Natural killer cell (primary cell): ENCODE measurements around the gene CDH6. TPM values are rescaled to one million over a fixed set of nuclear protein-coding genes. Genes with fewer than 3 reads are reported as not detected.

Experiments used
- ATAC-seq, 3 donors: fragments of 150-1000 bp in 2 of 3; fragments of 200-7000 bp in 1 of 3; cut with Tn5 transposase; 1 replicate in 1 of 3; 2 replicates in 2 of 3; pipeline ENCODE4 v1.10.0; 2021; ENCODE audit warnings: mild to moderate bottlenecking in 2 of 3, moderate library complexity in 2 of 3
- DNase-seq, 2 donors: peaks; one replicate each; pipeline versions ENCODE4 v3.0.0 to v3.0.0-alpha.2; 2013 to 2021; ENCODE audit warnings: mixed read lengths in 1 of 2
- H3K27ac ChIP-seq: one replicate; pipeline ENCODE4 v1.5.1; 2013; ENCODE audit warnings: mild to moderate bottlenecking, low read length
- H3K27me3 ChIP-seq: one replicate; pipeline ENCODE4 v1.6.1; 2013; ENCODE audit warnings: low read length; ENCODE audit not compliant: control insufficient read depth, insufficient read depth
- H3K36me3 ChIP-seq: one replicate; pipeline ENCODE4 v1.6.1; 2013; ENCODE audit warnings: low read length; ENCODE audit not compliant: control insufficient read depth, insufficient read depth
- H3K4me1 ChIP-seq: one replicate; pipeline ENCODE4 v1.6.1; 2013; ENCODE audit warnings: low read length; ENCODE audit not compliant: control insufficient read depth, insufficient read depth
- H3K4me3 ChIP-seq: one replicate; pipeline ENCODE4 v1.5.1; 2013; ENCODE audit warnings: low read length
- H3K9me3 ChIP-seq: one replicate; pipeline ENCODE4 v1.6.1; 2013; ENCODE audit warnings: low read length; ENCODE audit not compliant: control insufficient read depth, insufficient read depth
- H3K27ac Mint-ChIP-seq, 2 donors: one replicate each; pipeline ENCODE4 v1.8.0; 2022; ENCODE audit warnings: mild to moderate bottlenecking in 2 of 2, mixed read lengths in 2 of 2, moderate library complexity in 1 of 2
- H3K27me3 Mint-ChIP-seq, 2 donors: one replicate each; pipeline ENCODE4 v1.8.0; 2022; ENCODE audit warnings: low read depth in 2 of 2, mixed read lengths in 2 of 2
- H3K36me3 Mint-ChIP-seq: one replicate; pipeline ENCODE4 v1.8.0; 2022; ENCODE audit warnings: mixed read lengths
- H3K4me1 Mint-ChIP-seq, 2 donors: one replicate each; pipeline ENCODE4 v1.8.0; 2022; ENCODE audit warnings: mixed read lengths in 2 of 2
- H3K4me3 Mint-ChIP-seq: one replicate; pipeline ENCODE4 v1.8.0; 2022; ENCODE audit warnings: mild to moderate bottlenecking, moderate library complexity, mixed read lengths
- H3K9me3 Mint-ChIP-seq, 2 donors: one replicate each; pipeline ENCODE4 v1.8.0; 2022; ENCODE audit warnings: mixed read lengths in 2 of 2
- CTCF ChIP-seq: fragments of 200-600 bp; IDR thresholded peaks from one replicate; pipeline ENCODE4 v1.8.0; 2022; ENCODE audit warnings: antibody characterized with exemption
- WGBS: methylation state at CpG from one replicate; pipeline ENCODE4 v1.1.7; 2013; ENCODE audit warnings: missing lambda C conversion rate; ENCODE audit not compliant: insufficient coverage; 5-methylcytosine and 5-hydroxymethylcytosine counted together
- intact Hi-C: fragments of 100-400 bp; cut with micrococcal nuclease; formaldehyde crosslinking; loops from one replicate; pipeline ENCODE4 v1.14.2; 2022
- total RNA-seq, 4 donors: library from RNA; stranded (reverse); fragments of 120-200 nt in 1 of 4; gene quantifications; one replicate each; pipeline versions ENCODE4 v1.2.3 to v1.2.4, GENCODE V29; 2013 to 2022

Gene CDH6
- total RNA-seq, 3 donors from 2014 or later (not counting 1 experiment from before 2014, with no cell fraction given): not detected

GRCh38 chr5:31365776-31366175 lies 172.3 kb downstream of the CDH6 start:
- Histone ChIP-seq H3K4me1 (no peaks in the 10 kb centered on the region), H3K27me3 (no peaks in the 10 kb centered on the region), H3K27ac (no peak overlapping the region), H3K36me3 (no peaks in the 10 kb centered on the region), H3K9me3 (no peaks in the 10 kb centered on the region), H3K4me3 (no peak overlapping the region)
- peaks cover 0 to 6% of the 10 kb centered on the region in 2 donors for H3K9me3 Mint-ChIP-seq
- peaks cover 0 to 1% of the 10 kb centered on the region in 2 donors for H3K27me3 Mint-ChIP-seq
- ATAC-seq (no peak), DNase-seq (no peak)
- 85% methylated on average over 3 of the region's 3 CpGs for WGBS
- intact Hi-C loops: no loop called here
- H3K4me1 Mint-ChIP-seq: no peaks in the 10 kb centered on the region
- H3K4me3 Mint-ChIP-seq: no peak overlapping the region
- H3K36me3 Mint-ChIP-seq: no peaks in the 10 kb centered on the region
- no peak for TF ChIP-seq CTCF
- H3K27ac Mint-ChIP-seq: no peak overlapping the region

GRCh38 chr5:31366941-31367340 lies 173.5 kb downstream of the CDH6 start:
- Histone ChIP-seq H3K36me3 (no peaks in the 10 kb centered on the region), H3K4me1 (no peaks in the 10 kb centered on the region), H3K4me3 (no peak overlapping the region), H3K27ac (no peak overlapping the region), H3K9me3 (no peaks in the 10 kb centered on the region), H3K27me3 (no peaks in the 10 kb centered on the region)
- DNase-seq: no peak
- no peak for ATAC-seq
- Mint-ChIP-seq H3K36me3 (no peaks in the 10 kb centered on the region), H3K4me1 (no peaks in the 10 kb centered on the region), H3K27me3 (peaks cover 0 to 6% of the 10 kb centered on the region in 2 donors), H3K27ac (no peak overlapping the region), H3K4me3 (no peak overlapping the region), H3K9me3 (peaks cover 0 to 8% of the 10 kb centered on the region in 2 donors)
- intact Hi-C loops: no loop called here
- WGBS: 84% methylated on average over 5 of the region's 5 CpGs
- no peak for TF ChIP-seq CTCF

- Mint-ChIP-seq H3K4me3 (no peak overlapping the region), H3K4me1 (no peaks in the 10 kb centered on the region), H3K27ac (no peak overlapping the region), H3K27me3 (peaks cover 0 to 6% of the 10 kb centered on the region in 2 donors), H3K36me3 (no peaks in the 10 kb centered on the region), H3K9me3 (peaks cover 0 to 2% of the 10 kb centered on the region in 2 donors)
- Histone ChIP-seq H3K27ac (no peak overlapping the region), H3K9me3 (no peaks in the 10 kb centered on the region), H3K27me3 (no peaks in the 10 kb centered on the region), H3K4me1 (no peaks in the 10 kb centered on the region), H3K36me3 (no peaks in the 10 kb centered on the region), H3K4me3 (no peak overlapping the region)
- DNase-seq (no peak), ATAC-seq (no peak)
- no peak for TF ChIP-seq CTCF
- WGBS: 69% methylated on average over 1 of the region's 1 CpG
- intact Hi-C loops: no loop called here
Measured at GRCh38 chr5:31372124-31372523, 178.6 kb downstream of the CDH6 start.

GRCh38 chr5:31375999-31376720 lies 182.7 kb downstream of the CDH6 start:
- 93% methylated on average over 10 of the region's 10 CpGs for WGBS
- H3K4me1 Mint-ChIP-seq: no peaks in the 10 kb centered on the region

More at GRCh38 chr5:31375999-31376720, 182.7 kb downstream of the CDH6 start:
- DNase-seq (no peak), ATAC-seq (no peak)
- Histone ChIP-seq H3K4me1 (no peaks in the 10 kb centered on the region), H3K36me3 (no peaks in the 10 kb centered on the region), H3K27ac (no peak overlapping the region), H3K4me3 (no peak overlapping the region), H3K9me3 (no peaks in the 10 kb centered on the region), H3K27me3 (no peaks in the 10 kb centered on the region)
- H3K27ac Mint-ChIP-seq: no peak overlapping the region
- H3K36me3 Mint-ChIP-seq: no peaks in the 10 kb centered on the region
- no peak for TF ChIP-seq CTCF
- H3K9me3 Mint-ChIP-seq: peaks cover 0 to under 1% of the 10 kb centered on the region in 2 donors
- no peak overlapping the region for H3K4me3 Mint-ChIP-seq
- H3K27me3 Mint-ChIP-seq: peaks cover 0 to 6% of the 10 kb centered on the region in 2 donors
- intact Hi-C loops: no loop called here
